Memory B cell (primary cell): ENCODE data around the gene UGT3A2.
"Not testable (repeated sequence)": the region's sequence is repeated elsewhere in the genome, so short reads cannot be mapped to it uniquely, and the experiment has no call there.

Source experiments
- ATAC-seq: fragments of 150-1000 bp; cut with Tn5 transposase; 2 replicates; pipeline ENCODE4 v1.10.0; 2021; ENCODE audit warnings: low read depth, mild to moderate bottlenecking, moderate library complexity
- DNase-seq, 2 donors: peaks; one replicate each; pipeline ENCODE4 v3.0.0; 2022; ENCODE audit warnings: low spot score in 2 of 2
- H3K27ac Mint-ChIP-seq: one replicate; pipeline ENCODE4 v1.8.0; 2022; ENCODE audit warnings: mild to moderate bottlenecking, moderate library complexity, mixed read lengths
- H3K27me3 Mint-ChIP-seq: one replicate; pipeline ENCODE4 v1.8.0; 2022; ENCODE audit warnings: mixed read lengths
- H3K36me3 Mint-ChIP-seq: one replicate; pipeline ENCODE4 v1.8.0; 2022; ENCODE audit warnings: mild to moderate bottlenecking, mixed read lengths
- H3K4me1 Mint-ChIP-seq: one replicate; pipeline ENCODE4 v1.8.0; 2022; ENCODE audit warnings: mixed read lengths
- H3K4me3 Mint-ChIP-seq: one replicate; pipeline ENCODE4 v1.8.0; 2022; ENCODE audit warnings: mild to moderate bottlenecking, moderate library complexity, mixed read lengths
- H3K9me3 Mint-ChIP-seq: one replicate; pipeline ENCODE4 v1.8.0; 2022; ENCODE audit warnings: mixed read lengths

UGT3A2 gene

DNA sequence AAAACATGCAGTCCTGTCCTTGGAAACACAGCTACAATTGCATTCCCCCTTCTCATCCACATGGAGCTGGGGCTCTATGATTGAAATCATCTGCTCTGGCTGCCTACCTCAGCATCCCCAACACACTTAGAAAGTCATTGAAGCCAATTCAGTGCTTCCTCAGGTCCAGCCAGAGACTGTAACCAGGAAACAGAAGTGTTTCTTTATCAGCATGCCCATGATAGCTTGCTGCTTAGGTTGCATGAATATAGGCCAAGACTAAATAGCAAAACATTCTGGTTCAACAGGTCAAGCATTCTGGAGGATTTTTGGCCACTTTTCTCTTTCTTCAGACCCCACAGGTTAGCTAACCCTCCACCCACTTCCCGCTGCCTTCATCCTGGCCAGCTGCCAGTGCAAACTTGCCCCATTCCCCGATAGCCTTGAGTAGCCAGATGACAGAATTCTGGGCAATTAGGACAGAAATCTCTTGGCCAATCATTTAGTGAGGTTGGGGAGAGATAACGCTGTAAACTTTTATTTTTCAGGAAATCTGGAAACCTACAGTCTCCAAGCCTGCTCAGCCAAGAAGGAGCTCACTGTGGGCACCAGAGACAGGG is 32.0 kb downstream of the UGT3A2 start:
- ATAC-seq, H3K27ac Mint-ChIP-seq, H3K9me3 Mint-ChIP-seq, H3K4me1 Mint-ChIP-seq, H3K4me3 Mint-ChIP-seq, DNase-seq, H3K27me3 Mint-ChIP-seq, H3K36me3 Mint-ChIP-seq: not testable (repeated sequence)

DNA sequence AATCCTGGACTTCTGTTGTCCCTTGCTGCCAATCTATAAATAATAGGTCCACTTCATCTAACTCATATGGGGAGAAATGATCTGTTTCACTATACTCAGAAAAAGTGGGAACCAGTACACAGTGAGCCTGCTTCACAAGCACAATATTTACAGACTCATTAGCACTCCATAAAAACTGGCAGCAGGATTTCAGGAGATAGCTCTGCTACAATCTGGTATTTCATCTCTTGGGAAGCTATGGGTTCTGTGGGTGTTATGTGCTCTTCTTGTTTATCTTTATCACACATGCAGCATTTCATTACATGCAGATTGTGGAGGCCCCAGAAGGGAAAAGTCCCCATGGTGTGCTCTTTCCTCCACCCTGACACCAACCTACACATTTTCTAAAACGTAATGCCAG is 33.2 kb downstream of the UGT3A2 start:
- ATAC-seq (no peak), DNase-seq (no peak)
- Mint-ChIP-seq H3K27ac (no peak overlapping the region), H3K36me3 (no peaks in the 10 kb centered on the region), H3K9me3 (no peaks in the 10 kb centered on the region), H3K4me1 (no peaks in the 10 kb centered on the region), H3K27me3 (peaks cover 13% of the 10 kb centered on the region), H3K4me3 (no peak overlapping the region)

DNA sequence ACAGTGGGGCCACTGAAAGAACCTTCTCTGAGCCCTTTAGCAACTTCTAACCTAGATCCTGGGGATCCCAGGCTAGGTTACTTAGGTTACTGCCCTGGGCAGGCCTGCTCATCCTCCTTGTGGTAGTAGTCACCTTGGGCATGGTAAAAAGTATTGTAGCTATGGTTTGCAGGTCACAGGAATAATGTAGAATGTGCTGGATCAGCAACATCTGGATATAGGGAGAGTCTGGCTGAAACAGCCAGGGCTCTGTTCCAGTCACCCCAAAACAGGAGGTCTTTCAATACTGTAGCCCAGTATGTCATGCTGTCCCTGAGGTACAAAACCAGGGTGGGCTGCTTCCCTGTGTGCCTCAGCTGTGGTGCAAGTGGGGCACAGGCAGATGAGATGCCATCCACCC is 33.6 kb downstream of the UGT3A2 start:
- no peak overlapping the region for H3K27ac Mint-ChIP-seq
- ATAC-seq, result no peak
- no peaks in the 10 kb centered on the region for H3K9me3 Mint-ChIP-seq
- no peaks in the 10 kb centered on the region for H3K4me1 Mint-ChIP-seq
- H3K4me3 Mint-ChIP-seq, result no peak overlapping the region
- peaks cover 11% of the 10 kb centered on the region for H3K27me3 Mint-ChIP-seq
- no peaks in the 10 kb centered on the region for H3K36me3 Mint-ChIP-seq
- no peak for DNase-seq

DNA sequence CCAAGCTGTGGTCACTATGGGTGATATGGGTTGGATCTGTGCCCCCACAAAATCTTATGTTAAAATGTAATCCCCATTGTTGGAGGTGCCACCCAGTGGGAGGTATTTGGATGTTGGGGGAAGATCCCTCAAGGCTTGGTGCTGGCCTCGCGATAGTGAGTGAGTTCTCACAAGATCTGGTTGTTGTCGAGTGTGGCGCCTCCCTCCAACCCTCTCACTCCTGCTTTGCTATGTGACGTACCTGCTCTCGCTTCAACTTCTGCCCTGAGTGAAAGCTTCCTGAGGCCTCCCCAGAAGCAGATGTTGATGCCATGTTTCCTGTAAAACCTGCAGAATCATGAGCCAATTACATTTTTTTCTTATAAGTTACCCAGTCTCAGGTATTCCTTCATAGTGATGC is 35.5 kb downstream of the UGT3A2 start:
- peaks cover 1% of the 10 kb centered on the region for H3K9me3 Mint-ChIP-seq
- peaks cover 11% of the 10 kb centered on the region for H3K27me3 Mint-ChIP-seq

DNA sequence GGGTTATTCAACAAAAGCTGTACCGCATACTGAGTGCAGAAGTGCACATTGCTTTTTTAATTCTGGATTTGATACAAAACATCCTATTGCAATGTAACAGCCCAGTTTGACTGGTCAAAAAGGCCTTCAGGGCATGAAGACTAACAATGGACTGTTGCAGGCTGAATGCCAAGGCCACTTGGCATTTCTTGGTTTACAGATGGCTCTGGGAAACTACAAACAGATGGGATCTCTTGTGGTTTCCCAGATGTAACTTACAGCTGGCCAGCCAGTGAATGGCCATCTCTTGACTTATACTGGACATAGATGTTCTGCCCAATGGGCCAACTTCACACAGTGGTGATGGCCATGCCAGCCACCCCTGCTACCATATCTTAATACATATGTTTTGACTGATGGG is 36.8 kb downstream of the UGT3A2 start:
- H3K9me3 Mint-ChIP-seq, result peaks cover 3% of the 10 kb centered on the region
- H3K4me3 Mint-ChIP-seq, result no peak overlapping the region
- ATAC-seq, result no peak
- no peak overlapping the region for H3K27ac Mint-ChIP-seq
- no peak for DNase-seq
- peaks cover 8% of the 10 kb centered on the region for H3K27me3 Mint-ChIP-seq
- H3K4me1 Mint-ChIP-seq, result no peaks in the 10 kb centered on the region
- no peaks in the 10 kb centered on the region for H3K36me3 Mint-ChIP-seq

More for the DNA sequence above, 35.5 kb downstream of the UGT3A2 start:
- ATAC-seq (no peak), DNase-seq (no peak)
- no peak overlapping the region for H3K4me3 Mint-ChIP-seq
- H3K36me3 Mint-ChIP-seq, result no peaks in the 10 kb centered on the region
- no peak overlapping the region for H3K27ac Mint-ChIP-seq
- no peaks in the 10 kb centered on the region for H3K4me1 Mint-ChIP-seq

DNA sequence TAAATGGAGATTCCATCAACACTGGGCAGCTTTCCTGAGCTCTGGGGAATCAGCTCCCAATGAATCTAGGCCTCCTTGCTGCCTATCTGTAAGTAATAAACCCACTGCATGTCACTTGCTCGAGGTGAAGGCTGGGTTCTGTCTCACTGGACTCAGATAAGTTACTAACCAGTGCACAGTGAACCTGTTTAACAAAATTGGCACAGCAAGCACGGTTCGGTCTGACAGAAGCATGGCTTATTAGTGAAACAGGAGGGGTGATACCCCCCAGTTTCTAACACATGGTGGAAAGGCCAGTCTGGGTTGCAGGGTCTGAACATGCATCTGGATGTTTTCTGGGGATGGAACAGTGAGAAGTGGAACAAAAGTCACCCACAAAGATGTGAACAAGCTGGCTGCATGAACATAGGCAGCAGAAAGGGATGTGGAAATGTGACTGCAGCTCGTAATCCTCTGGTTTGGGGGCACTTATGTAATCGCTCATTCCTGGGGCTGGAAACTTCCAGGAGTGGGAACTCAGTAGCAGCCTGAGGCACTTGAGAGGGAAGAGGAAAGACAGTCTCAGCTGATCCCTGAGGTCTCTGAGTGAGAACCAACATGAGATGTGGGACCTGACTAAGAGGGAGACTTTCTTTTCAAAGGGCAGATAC is 37.7 kb downstream of the UGT3A2 start:
- no peak overlapping the region for H3K4me3 Mint-ChIP-seq
- no peak for ATAC-seq
- no peaks in the 10 kb centered on the region for H3K4me1 Mint-ChIP-seq
- DNase-seq, result no peak
- H3K27me3 Mint-ChIP-seq, result peaks cover 8% of the 10 kb centered on the region
- H3K9me3 Mint-ChIP-seq, result peaks cover 3% of the 10 kb centered on the region
- H3K27ac Mint-ChIP-seq, result no peak overlapping the region
- H3K36me3 Mint-ChIP-seq, result no peaks in the 10 kb centered on the region

DNA sequence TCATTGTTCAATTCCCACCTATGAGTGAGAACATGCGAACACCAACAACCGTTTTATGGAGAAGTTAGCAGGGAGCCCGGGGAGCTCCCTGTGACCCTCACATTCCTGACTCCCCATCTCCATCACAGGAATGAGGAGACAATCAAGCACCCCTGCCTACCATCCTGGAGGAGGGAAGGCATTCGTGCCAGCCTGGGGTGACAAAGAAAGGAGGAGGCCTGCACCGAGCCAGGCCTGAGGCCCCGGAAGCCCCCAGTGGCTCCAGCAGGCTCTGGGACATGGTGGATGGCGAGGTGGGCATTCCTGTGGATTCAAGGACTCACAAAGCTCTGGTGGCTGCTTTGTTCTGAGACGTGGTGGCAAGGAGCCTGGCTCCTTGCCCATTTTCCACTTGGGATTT is 39.0 kb downstream of the UGT3A2 start:
- Mint-ChIP-seq H3K9me3 (peaks cover 5% of the 10 kb centered on the region), H3K4me1 (no peaks in the 10 kb centered on the region), H3K27ac (no peak overlapping the region), H3K27me3 (peaks cover 8% of the 10 kb centered on the region), H3K4me3 (no peak overlapping the region), H3K36me3 (no peaks in the 10 kb centered on the region)
- DNase-seq (no peak), ATAC-seq (no peak)

DNA sequence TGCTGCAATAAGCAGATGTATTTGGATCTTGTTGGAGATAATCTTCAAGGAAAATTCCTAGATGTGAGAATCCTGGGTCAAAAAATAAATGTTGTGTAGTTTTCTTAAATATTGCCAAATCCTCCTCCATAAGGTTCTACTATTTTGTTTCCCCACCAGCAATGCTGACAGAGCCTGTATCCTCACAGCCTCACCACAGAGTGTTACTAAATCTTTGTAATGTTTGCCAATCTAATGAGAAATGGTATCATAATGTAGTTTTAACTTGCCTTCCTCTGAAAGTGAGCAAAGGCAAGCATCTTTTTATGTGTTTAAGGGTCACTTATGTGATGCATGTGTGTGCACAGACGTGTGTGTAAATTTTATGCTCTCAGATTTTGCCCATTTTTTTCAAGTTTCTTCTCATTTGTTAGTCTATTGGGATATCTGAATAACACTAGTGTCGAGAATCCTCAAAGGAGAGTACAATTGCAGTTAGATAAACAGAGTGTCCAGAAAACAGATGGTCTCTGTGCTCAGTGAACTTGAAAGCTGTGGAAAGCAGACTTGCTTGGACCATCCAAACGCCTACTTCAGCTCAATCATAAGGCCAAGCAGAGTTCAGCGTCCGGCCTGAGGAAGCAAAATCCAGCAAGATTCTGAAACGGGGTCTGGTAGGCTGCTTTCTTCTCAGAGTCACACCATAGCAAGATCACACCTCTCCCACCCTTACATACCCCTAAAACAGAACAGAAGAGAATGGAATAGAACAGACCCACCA is 39.8 kb downstream of the UGT3A2 start:
- no peak for ATAC-seq
- Mint-ChIP-seq H3K27me3 (peaks cover 8% of the 10 kb centered on the region), H3K9me3 (peaks cover 7% of the 10 kb centered on the region), H3K4me3 (no peak overlapping the region), H3K4me1 (no peaks in the 10 kb centered on the region), H3K27ac (no peak overlapping the region), H3K36me3 (no peaks in the 10 kb centered on the region)
- DNase-seq, result no peak

DNA sequence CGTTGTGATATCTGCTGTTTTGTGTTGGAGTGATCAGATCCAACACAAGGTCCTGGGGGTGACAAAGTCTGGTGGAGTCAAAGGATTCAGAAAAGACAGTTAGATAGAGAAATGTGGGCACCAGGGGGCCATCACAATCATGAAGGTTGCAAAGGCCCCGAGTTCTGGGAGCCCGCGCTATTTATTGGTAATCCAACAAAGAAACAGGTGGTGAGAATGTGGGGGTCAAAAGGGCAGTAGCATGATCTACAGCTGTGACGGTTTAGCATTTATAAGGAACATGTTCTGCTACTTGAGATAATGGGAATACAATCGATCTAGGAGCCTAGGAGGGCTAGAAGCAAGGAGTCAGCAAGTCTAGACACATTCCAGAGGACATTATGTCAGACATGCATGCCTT is 44.4 kb downstream of the UGT3A2 start:
- not testable (repeated sequence) for H3K27ac Mint-ChIP-seq

DNA sequence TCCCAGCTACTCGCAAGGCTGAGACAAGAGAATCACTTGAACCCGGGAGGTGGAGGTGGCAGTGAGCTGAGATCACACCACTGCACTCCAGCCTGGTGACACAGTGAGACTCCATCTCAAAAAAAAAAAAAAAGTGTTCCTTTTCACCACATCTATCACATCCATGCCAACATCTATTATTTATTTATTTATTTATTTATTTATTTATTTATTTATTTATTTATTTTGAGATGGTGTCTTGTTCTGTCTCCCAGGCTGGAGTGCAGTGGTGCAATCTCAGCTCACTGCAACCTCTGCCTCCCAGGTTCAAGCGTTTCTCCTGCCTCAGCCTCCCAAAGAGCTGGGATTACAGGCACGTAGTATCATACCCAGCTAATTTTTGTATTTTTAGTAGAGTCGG is 47.1 kb downstream of the UGT3A2 start:
- H3K9me3 Mint-ChIP-seq, H3K4me3 Mint-ChIP-seq, H3K27me3 Mint-ChIP-seq, H3K36me3 Mint-ChIP-seq, H3K4me1 Mint-ChIP-seq, DNase-seq, ATAC-seq, H3K27ac Mint-ChIP-seq: not testable (repeated sequence)

More for the DNA sequence above, 44.4 kb downstream of the UGT3A2 start:
- H3K36me3 Mint-ChIP-seq, H3K9me3 Mint-ChIP-seq, ATAC-seq, DNase-seq, H3K4me3 Mint-ChIP-seq, H3K4me1 Mint-ChIP-seq, H3K27me3 Mint-ChIP-seq: not testable (repeated sequence)

DNA sequence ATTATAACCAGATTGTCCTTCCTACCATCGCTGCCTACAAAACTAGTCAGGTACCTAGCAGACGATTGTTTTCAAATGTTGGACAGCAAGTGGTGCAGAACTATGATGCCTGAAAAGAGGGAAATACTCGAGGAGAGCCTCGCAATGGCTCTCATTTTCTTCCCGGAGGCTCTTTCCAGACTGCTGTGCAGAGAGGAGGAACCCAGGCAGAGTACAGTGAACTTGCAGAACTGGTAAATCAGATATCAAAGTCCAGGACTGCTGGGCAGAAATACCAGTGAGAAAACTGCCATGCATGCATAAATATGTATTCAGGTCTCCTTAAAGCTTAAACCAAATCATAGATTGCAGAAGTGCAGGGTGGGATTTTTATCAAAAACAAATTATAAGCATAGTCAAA is 49.1 kb downstream of the UGT3A2 start:
- Mint-ChIP-seq H3K4me1 (no peaks in the 10 kb centered on the region), H3K4me3 (no peak overlapping the region), H3K27ac (no peak overlapping the region), H3K36me3 (no peaks in the 10 kb centered on the region), H3K9me3 (peaks cover 9% of the 10 kb centered on the region), H3K27me3 (no peaks in the 10 kb centered on the region)
- DNase-seq (no peak), ATAC-seq (no peak)

DNA sequence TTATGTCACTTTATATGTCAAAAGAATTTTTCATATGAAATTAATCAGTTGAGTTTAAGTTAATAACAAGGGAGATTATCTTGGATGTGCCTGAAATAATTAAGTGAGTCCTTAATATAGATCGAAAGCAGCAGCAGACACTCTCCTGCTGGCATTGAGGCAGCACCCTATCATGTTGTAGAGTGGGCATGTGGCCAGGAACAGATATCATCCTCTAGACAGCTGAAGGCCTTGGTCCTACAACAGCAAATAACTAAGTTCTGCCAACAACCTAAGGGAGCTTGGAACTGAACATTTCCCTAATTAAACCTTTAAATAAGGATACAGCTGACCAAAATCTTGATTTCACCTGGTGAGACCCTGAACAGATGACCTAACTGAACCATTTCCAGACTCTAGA is 49.7 kb downstream of the UGT3A2 start:
- no peaks in the 10 kb centered on the region for H3K4me1 Mint-ChIP-seq
- DNase-seq, result no peak

DNA sequence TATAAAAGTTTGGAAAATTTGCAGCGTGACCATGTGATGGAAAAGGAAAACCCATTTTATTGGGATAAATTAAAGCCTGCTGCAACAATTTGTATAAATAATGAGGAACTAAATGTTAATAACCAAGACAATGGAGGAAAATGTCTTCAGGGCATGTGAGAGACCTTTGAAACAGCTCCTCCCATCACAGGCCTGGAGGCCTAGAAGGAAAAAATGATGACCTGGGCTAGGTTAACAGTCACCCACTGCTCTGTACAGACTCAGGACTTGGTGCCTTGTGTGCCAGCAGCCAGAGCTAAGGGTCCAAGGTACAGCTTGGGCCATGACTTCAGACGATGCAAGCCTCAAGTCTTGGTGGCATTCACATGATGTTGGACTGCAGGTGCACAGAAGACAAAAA is 53.5 kb downstream of the UGT3A2 start:
- no peaks in the 10 kb centered on the region for H3K27me3 Mint-ChIP-seq
- no peak overlapping the region for H3K27ac Mint-ChIP-seq
- no peak for ATAC-seq
- peaks cover 15% of the 10 kb centered on the region for H3K9me3 Mint-ChIP-seq
- no peak for DNase-seq
- no peaks in the 10 kb centered on the region for H3K36me3 Mint-ChIP-seq
- no peak overlapping the region for H3K4me3 Mint-ChIP-seq
- no peaks in the 10 kb centered on the region for H3K4me1 Mint-ChIP-seq

More for the DNA sequence above, 49.7 kb downstream of the UGT3A2 start:
- no peaks in the 10 kb centered on the region for H3K36me3 Mint-ChIP-seq
- no peak for ATAC-seq
- no peaks in the 10 kb centered on the region for H3K27me3 Mint-ChIP-seq
- H3K4me3 Mint-ChIP-seq, result no peak overlapping the region
- no peak overlapping the region for H3K27ac Mint-ChIP-seq
- peaks cover 8% of the 10 kb centered on the region for H3K9me3 Mint-ChIP-seq

DNA sequence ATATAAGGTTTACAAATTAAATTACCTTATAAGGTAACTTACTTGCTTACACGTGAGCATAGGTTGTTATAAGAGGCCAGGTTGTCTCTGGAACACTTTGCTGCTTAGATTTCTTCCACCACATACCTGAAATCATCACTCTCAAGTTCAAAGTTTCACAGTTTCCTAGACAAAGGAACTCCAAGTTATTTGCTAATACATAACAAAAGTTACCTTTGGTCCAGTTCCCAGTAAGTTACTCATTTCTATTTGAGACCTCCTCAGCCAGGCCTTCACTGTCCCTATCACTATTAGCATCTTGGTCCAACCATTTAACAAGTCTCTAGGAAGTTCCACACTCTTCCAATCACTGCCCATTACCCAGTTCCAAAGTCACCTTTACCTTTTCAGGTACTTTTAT is 57.0 kb downstream of the UGT3A2 start:
- H3K27ac Mint-ChIP-seq, result no peak overlapping the region
- H3K27me3 Mint-ChIP-seq, result no peaks in the 10 kb centered on the region
- H3K9me3 Mint-ChIP-seq, result peaks cover 14% of the 10 kb centered on the region

More for the DNA sequence above, 57.0 kb downstream of the UGT3A2 start:
- no peak overlapping the region for H3K4me3 Mint-ChIP-seq
- no peak for DNase-seq
- no peaks in the 10 kb centered on the region for H3K36me3 Mint-ChIP-seq
- no peaks in the 10 kb centered on the region for H3K4me1 Mint-ChIP-seq
- no peak for ATAC-seq
